Left colon (tissue), 2 donors: ENCODE results near the gene PABPN1L. TPM values are rescaled to one million over a fixed set of nuclear protein-coding genes. Genes with fewer than 3 reads are reported as not detected.

ENCODE experiments used
- ATAC-seq: fragments of 200-7000 bp; cut with Tn5 transposase; one replicate; pipeline ENCODE4 v1.9.1; 2020; ENCODE audit warnings: mild to moderate bottlenecking, moderate library complexity
- DNase-seq, 2 donors: peaks; one replicate each; pipeline ENCODE4 v3.0.0-alpha.2; 2020
- intact Hi-C, 2 donors: fragments of 100-400 bp; cut with DNase I in 1 of 2; cut with micrococcal nuclease in 1 of 2; formaldehyde crosslinking; loops; one replicate each; pipeline versions ENCODE4 v1.11.2 to v1.14.0; 2022; cut with DNase I, micrococcal nuclease
- total RNA-seq, 2 donors: library from RNA; stranded (reverse); fragmentation: NEBNext Ultra II Directional; extraction: Animal tissue kit (Norgen Biotek cat#: 25700); gene quantifications; one replicate each; pipeline ENCODE4 v1.2.1, GENCODE V29; 2021
- donor health status: DM: no; HTN: no; CAD: no.
- donor health status: DM: yes; HTN: yes; CAD: no.

Gene PABPN1L
- total RNA-seq, 2 donors from 2014 or later = not detected

- intact Hi-C loops = no loop called here
- DNase-seq (peak; percentile 62 to 68), ATAC-seq (no peak)
Observed at GRCh38 chr16:88886845-88887521, 20.5 kb upstream of the PABPN1L start.

- ATAC-seq = no peak
- no peak for DNase-seq
- intact Hi-C loops = no loop called here
Observed at GRCh38 chr16:88886420-88886844, 20.0 kb upstream of the PABPN1L start.

- no peak for DNase-seq
- no peak for ATAC-seq
- intact Hi-C loops = no loop called here
Observed at GRCh38 chr16:88885693-88886280, 19.3 kb upstream of the PABPN1L start.

- DNase-seq (no peak), ATAC-seq (no peak)
- intact Hi-C loops = no loop called here
Observed at GRCh38 chr16:88884569-88885271, 18.3 kb upstream of the PABPN1L start.

GRCh38 chr16:88883946-88884345, 17.5 kb upstream of the PABPN1L start:
- DNase-seq (no peak), ATAC-seq (no peak)
- intact Hi-C loops = no loop called here

GRCh38 chr16:88883117-88883895, 16.8 kb upstream of the PABPN1L start:
- intact Hi-C loops = no loop called here
- ATAC-seq (no peak), DNase-seq (no peak)

- intact Hi-C loops = no loop called here
- DNase-seq (peak; percentile 68 to 80), ATAC-seq (peak; percentile 84)
Observed at GRCh38 chr16:88882358-88883030, 16.0 kb upstream of the PABPN1L start.

GRCh38 chr16:88881675-88882357, 15.4 kb upstream of the PABPN1L start:
- no peak for DNase-seq
- intact Hi-C loops = no loop called here
- ATAC-seq = no peak

GRCh38 chr16:88881007-88881615, 14.7 kb upstream of the PABPN1L start:
- intact Hi-C loops = no loop called here
- ATAC-seq (peak; percentile 61), DNase-seq (peak in 1 of 2 donors; percentile 57)

GRCh38 chr16:88880226-88881006, 14.0 kb upstream of the PABPN1L start:
- intact Hi-C loops = no loop called here
- ATAC-seq (peak; percentile 22), DNase-seq (no peak)

- ATAC-seq (no peak), DNase-seq (no peak)
- intact Hi-C loops = no loop called here
Observed at GRCh38 chr16:88879788-88880055, 13.3 kb upstream of the PABPN1L start.

- intact Hi-C loops = no loop called here
- ATAC-seq (no peak), DNase-seq (no peak)
Observed at GRCh38 chr16:88878967-88879787, 12.7 kb upstream of the PABPN1L start.

- no peak for ATAC-seq
- intact Hi-C loops = no loop called here
Observed at GRCh38 chr16:88878356-88878755, 11.9 kb upstream of the PABPN1L start.

GRCh38 chr16:88877564-88878289, 11.3 kb upstream of the PABPN1L start:
- DNase-seq = no peak
- intact Hi-C loops = no loop called here
- no peak for ATAC-seq

More at GRCh38 chr16:88878356-88878755, 11.9 kb upstream of the PABPN1L start:
- no peak for DNase-seq

GRCh38 chr16:88876942-88877526, 10.6 kb upstream of the PABPN1L start:
- intact Hi-C loops = no loop called here
- ATAC-seq (no peak), DNase-seq (no peak)
